Breast epithelium (tissue), 3 donors: ENCODE measurements around the gene CIAO3.

Source experiments
- POLR2A ChIP-seq: fragments of 450-650 bp; IDR thresholded peaks from one replicate; pipeline ENCODE4 v1.6.1; 2016; ENCODE audit warnings: antibody characterized with exemption, mild to moderate bottlenecking, moderate library complexity
- POLR2AphosphoS5 ChIP-seq, 3 donors: sonication (generic); formaldehyde crosslinking; IDR thresholded peaks; one replicate each; pipeline ENCODE4 v1.6.1; 2017; ENCODE audit warnings: antibody characterized with exemption in 3 of 3
- TF ChIP-seq, protein P1 (sequence below), 3 donors: fragments of 450-650 bp; IDR thresholded peaks; one replicate each; pipeline ENCODE4 v1.5.1; 2016 to 2017; ENCODE audit warnings: antibody characterized with exemption in 3 of 3, mild to moderate bottlenecking in 3 of 3, moderate library complexity in 3 of 3

DNA sequence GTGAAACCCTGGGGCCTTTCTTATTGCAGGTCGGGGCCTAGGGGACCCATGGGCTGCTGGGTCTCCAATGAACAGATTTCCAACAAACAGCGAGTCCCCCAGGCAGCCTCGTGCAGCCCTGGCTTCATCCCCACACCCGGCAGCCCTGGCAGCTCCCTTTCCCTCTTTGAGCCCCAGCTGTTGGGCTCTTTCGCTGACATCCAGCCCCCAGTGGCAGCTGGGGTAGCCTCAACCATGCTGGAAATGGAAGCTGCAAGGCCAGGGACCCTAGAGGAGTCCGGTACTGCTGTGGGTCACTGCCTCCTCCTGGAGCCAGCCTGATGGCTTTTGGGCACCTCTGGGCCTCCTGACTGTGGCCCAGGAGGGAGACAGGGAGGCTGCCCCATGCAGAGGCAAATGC, 41.5 kb upstream of the CIAO3 start:
- TF ChIP-seq, protein P1, sequence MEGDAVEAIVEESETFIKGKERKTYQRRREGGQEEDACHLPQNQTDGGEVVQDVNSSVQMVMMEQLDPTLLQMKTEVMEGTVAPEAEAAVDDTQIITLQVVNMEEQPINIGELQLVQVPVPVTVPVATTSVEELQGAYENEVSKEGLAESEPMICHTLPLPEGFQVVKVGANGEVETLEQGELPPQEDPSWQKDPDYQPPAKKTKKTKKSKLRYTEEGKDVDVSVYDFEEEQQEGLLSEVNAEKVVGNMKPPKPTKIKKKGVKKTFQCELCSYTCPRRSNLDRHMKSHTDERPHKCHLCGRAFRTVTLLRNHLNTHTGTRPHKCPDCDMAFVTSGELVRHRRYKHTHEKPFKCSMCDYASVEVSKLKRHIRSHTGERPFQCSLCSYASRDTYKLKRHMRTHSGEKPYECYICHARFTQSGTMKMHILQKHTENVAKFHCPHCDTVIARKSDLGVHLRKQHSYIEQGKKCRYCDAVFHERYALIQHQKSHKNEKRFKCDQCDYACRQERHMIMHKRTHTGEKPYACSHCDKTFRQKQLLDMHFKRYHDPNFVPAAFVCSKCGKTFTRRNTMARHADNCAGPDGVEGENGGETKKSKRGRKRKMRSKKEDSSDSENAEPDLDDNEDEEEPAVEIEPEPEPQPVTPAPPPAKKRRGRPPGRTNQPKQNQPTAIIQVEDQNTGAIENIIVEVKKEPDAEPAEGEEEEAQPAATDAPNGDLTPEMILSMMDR (IDR thresholded peaks at IDR 0.05) = no peak
- no peak for TF ChIP-seq POLR2A
- no peak for TF ChIP-seq POLR2AphosphoS5 (IDR thresholded peaks at IDR 0.05)
